GM21717 (cell line): ENCODE results near the gene CNPY3.
"Not testable (repeated sequence)": the region's sequence is repeated elsewhere in the genome, so short reads cannot be mapped to it uniquely, and the experiment has no call there.

Experiments
- ATAC-seq: cut with Tn5 transposase; IDR thresholded peaks from one replicate; pipeline ENCODE4 v1.9.1; 2021; ENCODE audit warnings: mild to moderate bottlenecking, moderate library complexity; ENCODE audit not compliant: unreplicated experiment

CNPY3 gene

GRCh38 chr6:42928986-42929820 lies at the start of gene CNPY3:
Gene CNPY3, plus strand, starts transcription at chr6:42929480. Its CDS starts 91 bp downstream, at chr6:42929571.
- ATAC-seq: peak; percentile 68

- ATAC-seq: not testable (repeated sequence)
Observed at GRCh38 chr6:42880240-42880817, 49.0 kb upstream of the CNPY3 start.

- not testable (repeated sequence) for ATAC-seq
Observed at GRCh38 chr6:42880871-42881270, 48.4 kb upstream of the CNPY3 start.

- ATAC-seq: no peak
Observed at GRCh38 chr6:42885702-42886101, 43.6 kb upstream of the CNPY3 start.

GRCh38 chr6:42888201-42888600 lies 41.1 kb upstream of the CNPY3 start:
- not testable (repeated sequence) for ATAC-seq

GRCh38 chr6:42889815-42890214 lies 39.5 kb upstream of the CNPY3 start:
- ATAC-seq: no peak

- ATAC-seq: peak; percentile 84
Observed at GRCh38 chr6:42890311-42891198, 38.7 kb upstream of the CNPY3 start.

- ATAC-seq: no peak
Observed at GRCh38 chr6:42891199-42891722, 38.0 kb upstream of the CNPY3 start.

- not testable (repeated sequence) for ATAC-seq
Observed at GRCh38 chr6:42894041-42894828, 35.0 kb upstream of the CNPY3 start.

- ATAC-seq: no peak
Observed at GRCh38 chr6:42896178-42896719, 33.0 kb upstream of the CNPY3 start.

- no peak for ATAC-seq
Observed at GRCh38 chr6:42898891-42899361, 30.4 kb upstream of the CNPY3 start.

- no peak for ATAC-seq
Observed at GRCh38 chr6:42899871-42900270, 29.4 kb upstream of the CNPY3 start.

GRCh38 chr6:42901538-42901957 lies 27.7 kb upstream of the CNPY3 start:
- ATAC-seq: peak; percentile 66

- not testable (repeated sequence) for ATAC-seq
Observed at GRCh38 chr6:42902429-42903263, 26.6 kb upstream of the CNPY3 start.

- ATAC-seq: no peak
Observed at GRCh38 chr6:42904467-42904866, 24.8 kb upstream of the CNPY3 start.

- ATAC-seq: no peak
Observed at GRCh38 chr6:42907336-42907735, 21.9 kb upstream of the CNPY3 start.

GRCh38 chr6:42909835-42910234 lies 19.4 kb upstream of the CNPY3 start:
- ATAC-seq: no peak

GRCh38 chr6:42911171-42912021 lies 17.9 kb upstream of the CNPY3 start:
- ATAC-seq: no peak
